H1 (cell line): ENCODE results near the gene USP17L15. TPM values are rescaled to one million over a fixed set of nuclear protein-coding genes. Genes with fewer than 3 reads are reported as not detected.

Experiments
- polyA plus RNA-seq, 7 experiments: library from polyadenylated mRNA; depleted of rRNA in 3 of 7; stranded (reverse) in 5 of 7; unstranded in 2 of 7; fragments of >200 nt in 5 of 7; fragments of 200-250 nt in 2 of 7; gene quantifications; 1 replicate in 5 of 7; 2 replicates in 1 of 7; 4 replicates in 1 of 7; pipeline versions ENCODE4 v1.2.1 to v1.2.3, GENCODE V29; 2011 to 2013; ENCODE audit warnings: missing spikeins in 2 of 7, mixed read lengths in 2 of 7
- total RNA-seq: library from RNA; stranded (reverse); fragmentation: NEBNext Ultra II Directional; extraction: Animal tissue kit (Norgen Biotek cat#: 25700); gene quantifications from 2 replicates; pipeline ENCODE4 v1.2.1, GENCODE V29; 2021

USP17L15 gene
- total and polyA plus RNA-seq, 2 of the 8 experiments (the other 6 are each of a cell fraction or from before 2014, with no cell fraction given), result not detected

Other genes starting within 250 kb of the USP17L15 start
- not detected in 2 replicates for gene FAM90A26, start 64.0 kb upstream of the USP17L15 start, total RNA-seq
- gene FAM90A26, start 64.0 kb upstream of the USP17L15 start, polyA plus RNA-seq (2011; rRNA removed), result 0.05 TPM in 1 of 2 replicates, not detected in the other
- gene USP17L10, start 23.7 kb upstream of the USP17L15 start, total RNA-seq, result not detected in 2 replicates
- gene USP17L10, start 23.7 kb upstream of the USP17L15 start, polyA plus RNA-seq (2011; rRNA removed), result not detected in 2 replicates
- not detected in 2 replicates for gene USP17L11, start 19.0 kb upstream of the USP17L15 start, total RNA-seq
- gene USP17L11, start 19.0 kb upstream of the USP17L15 start, polyA plus RNA-seq (2011; rRNA removed), result not detected in 2 replicates
- not detected in 2 replicates for gene USP17L12, start 14.2 kb upstream of the USP17L15 start, total RNA-seq
- not detected in 2 replicates for gene USP17L12, start 14.2 kb upstream of the USP17L15 start, polyA plus RNA-seq (2011; rRNA removed)
- not detected in 2 replicates for gene USP17L13, start 9.5 kb upstream of the USP17L15 start, total RNA-seq
- not detected in 2 replicates for gene USP17L13, start 9.5 kb upstream of the USP17L15 start, polyA plus RNA-seq (2011; rRNA removed)
- gene USP17L17, start 9.5 kb downstream of the USP17L15 start, total RNA-seq, result not detected in 2 replicates
- gene USP17L17, start 9.5 kb downstream of the USP17L15 start, polyA plus RNA-seq (2011; rRNA removed), result not detected in 2 replicates
- gene USP17L18, start 14.2 kb downstream of the USP17L15 start, total RNA-seq, result not detected in 2 replicates
- not detected in 2 replicates for gene USP17L18, start 14.2 kb downstream of the USP17L15 start, polyA plus RNA-seq (2011; rRNA removed)
- not detected in 2 replicates for gene USP17L19, start 19.0 kb downstream of the USP17L15 start, total RNA-seq
- gene USP17L19, start 19.0 kb downstream of the USP17L15 start, polyA plus RNA-seq (2011; rRNA removed), result not detected in 2 replicates
- gene USP17L20, start 23.7 kb downstream of the USP17L15 start, total RNA-seq, result not detected in 2 replicates
- not detected in 2 replicates for gene USP17L20, start 23.7 kb downstream of the USP17L15 start, polyA plus RNA-seq (2011; rRNA removed)
- gene USP17L21, start 28.5 kb downstream of the USP17L15 start, total RNA-seq, result not detected in 2 replicates
- gene USP17L21, start 28.5 kb downstream of the USP17L15 start, polyA plus RNA-seq (2011; rRNA removed), result not detected in 2 replicates
- gene USP17L22, start 33.2 kb downstream of the USP17L15 start, total RNA-seq, result not detected in 2 replicates
- not detected in 2 replicates for gene USP17L22, start 33.2 kb downstream of the USP17L15 start, polyA plus RNA-seq (2011; rRNA removed)
- not detected in 2 replicates for gene USP17L24, start 90.8 kb downstream of the USP17L15 start, total RNA-seq
- gene USP17L24, start 90.8 kb downstream of the USP17L15 start, polyA plus RNA-seq (2011; rRNA removed), result not detected in 2 replicates
- gene USP17L25, start 95.5 kb downstream of the USP17L15 start, total RNA-seq, result not detected in 2 replicates
- gene USP17L25, start 95.5 kb downstream of the USP17L15 start, polyA plus RNA-seq (2011; rRNA removed), result not detected in 2 replicates
- not detected in 2 replicates for gene USP17L26, start 100.3 kb downstream of the USP17L15 start, total RNA-seq
- gene USP17L26, start 100.3 kb downstream of the USP17L15 start, polyA plus RNA-seq (2011; rRNA removed), result not detected in 2 replicates
- gene USP17L5, start 105.0 kb downstream of the USP17L15 start, total RNA-seq, result not detected in 2 replicates
- gene USP17L5, start 105.0 kb downstream of the USP17L15 start, polyA plus RNA-seq (2011; rRNA removed), result not detected in 2 replicates
- not detected in 2 replicates for gene USP17L27, start 109.8 kb downstream of the USP17L15 start, total RNA-seq
- gene USP17L27, start 109.8 kb downstream of the USP17L15 start, polyA plus RNA-seq (2011; rRNA removed), result not detected in 2 replicates
- gene USP17L28, start 114.5 kb downstream of the USP17L15 start, total RNA-seq, result not detected in 2 replicates
- gene USP17L28, start 114.5 kb downstream of the USP17L15 start, polyA plus RNA-seq (2011; rRNA removed), result not detected in 2 replicates
- not detected in 2 replicates for gene USP17L29, start 119.3 kb downstream of the USP17L15 start, total RNA-seq
- gene USP17L29, start 119.3 kb downstream of the USP17L15 start, polyA plus RNA-seq (2011; rRNA removed), result not detected in 2 replicates
- gene USP17L30, start 128.7 kb downstream of the USP17L15 start, total RNA-seq, result not detected in 2 replicates
- not detected in 2 replicates for gene USP17L30, start 128.7 kb downstream of the USP17L15 start, polyA plus RNA-seq (2011; rRNA removed)
- not detected in 2 replicates for gene DEFB131A, start 210.0 kb downstream of the USP17L15 start, total RNA-seq
- gene DEFB131A, start 210.0 kb downstream of the USP17L15 start, polyA plus RNA-seq (2011; rRNA removed), result not detected in 2 replicates